Calu3 (cell line): ENCODE data around the gene SUCLG1. TPM values are rescaled to one million over a fixed set of nuclear protein-coding genes. Genes with fewer than 3 reads are reported as not detected.

Experiments used
- BruUV-seq: library from RNA; stranded (reverse); fragments of 400-500 nt; replicated peaks from 2 replicates; lab custom pipeline; 2021; lab: Mats Ljungman, UMichigan
- CTCF ChIA-PET: fragments of 300-600 bp; sonication (Branson Sonifier 250); formaldehyde crosslinking; loops from one replicate; lab custom pipeline; 2022; ENCODE audit warnings: antibody characterized with exemption; lab: Charles Lee
- DNase-seq: peaks from one replicate; pipeline ENCODE4 v3.0.0; 2022
- H3K27ac Mint-ChIP-seq: one replicate; pipeline ENCODE4 v1.8.0; 2022; ENCODE audit warnings: mixed read lengths; ENCODE audit not compliant: unreplicated experiment
- H3K27me3 Mint-ChIP-seq: one replicate; pipeline ENCODE4 v1.8.0; 2022; ENCODE audit warnings: mixed read lengths; ENCODE audit not compliant: unreplicated experiment
- H3K36me3 Mint-ChIP-seq: one replicate; pipeline ENCODE4 v1.8.0; 2022; ENCODE audit warnings: mild to moderate bottlenecking, moderate library complexity, mixed read lengths; ENCODE audit not compliant: insufficient read depth, unreplicated experiment
- H3K4me1 Mint-ChIP-seq: one replicate; pipeline ENCODE4 v1.8.0; 2022; ENCODE audit warnings: mild to moderate bottlenecking, low read depth, mixed read lengths; ENCODE audit not compliant: unreplicated experiment
- H3K4me3 Mint-ChIP-seq: one replicate; pipeline ENCODE4 v1.8.0; 2022; ENCODE audit warnings: mild to moderate bottlenecking, low read depth, moderate library complexity, mixed read lengths; ENCODE audit not compliant: unreplicated experiment
- H3K9me3 Mint-ChIP-seq: one replicate; pipeline ENCODE4 v1.8.0; 2022; ENCODE audit warnings: low read depth, mixed read lengths; ENCODE audit not compliant: unreplicated experiment
- intact Hi-C: fragments of 100-400 bp; cut with micrococcal nuclease; formaldehyde crosslinking; loops from one replicate; pipeline ENCODE4 v1.10.0; 2022; ENCODE audit not compliant: unreplicated experiment
- total RNA-seq: library from RNA; stranded (reverse); gene quantifications from 2 replicates; pipeline ENCODE4 v1.2.3, GENCODE V29; 2022
- TF ChIP-seq, protein P1 (sequence below): fragments of 200-600 bp; IDR thresholded peaks from one replicate; pipeline ENCODE4 v1.8.0; 2022; ENCODE audit warnings: antibody characterized with exemption; ENCODE audit not compliant: unreplicated experiment

SUCLG1 gene
- total RNA-seq, 1 experiment from 2014 or later: 78.9 TPM

DNA sequence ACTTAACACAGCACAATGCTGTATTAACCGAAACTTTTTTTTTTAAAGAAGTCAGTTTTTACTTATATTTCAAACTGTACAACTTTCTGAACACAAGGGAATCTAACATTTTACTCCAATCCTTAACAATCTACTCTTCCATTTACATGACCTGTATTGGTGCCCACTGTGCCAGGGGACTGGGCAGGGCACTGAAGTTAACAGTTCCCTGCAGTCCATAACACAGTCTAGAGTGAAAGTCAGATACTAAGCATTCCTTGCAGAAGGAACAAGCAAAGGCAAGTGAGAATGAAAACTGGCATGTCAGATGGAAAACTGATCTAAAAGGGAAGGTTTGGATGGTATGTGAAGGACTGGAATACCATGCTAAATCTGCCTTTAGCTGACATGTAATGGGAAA lies 29.8 kb downstream of the SUCLG1 start:
- Mint-ChIP-seq H3K27me3 (no peaks in the 10 kb centered on the region), H3K27ac (no peak overlapping the region), H3K4me1 (peaks cover 11% of the 10 kb centered on the region), H3K36me3 (peaks cover 17% of the 10 kb centered on the region), H3K9me3 (no peaks in the 10 kb centered on the region), H3K4me3 (no peak overlapping the region)
- no TSS peak for BruUV-seq
- intact Hi-C loops: loop anchor here (5.0 to 10.0 kb wide), 3 partner anchors 43 to 395 kb away; no protein-coding TSS in a partner anchor
- CTCF ChIA-PET: no interaction called here
- no peak for DNase-seq
- TF ChIP-seq, protein P1, sequence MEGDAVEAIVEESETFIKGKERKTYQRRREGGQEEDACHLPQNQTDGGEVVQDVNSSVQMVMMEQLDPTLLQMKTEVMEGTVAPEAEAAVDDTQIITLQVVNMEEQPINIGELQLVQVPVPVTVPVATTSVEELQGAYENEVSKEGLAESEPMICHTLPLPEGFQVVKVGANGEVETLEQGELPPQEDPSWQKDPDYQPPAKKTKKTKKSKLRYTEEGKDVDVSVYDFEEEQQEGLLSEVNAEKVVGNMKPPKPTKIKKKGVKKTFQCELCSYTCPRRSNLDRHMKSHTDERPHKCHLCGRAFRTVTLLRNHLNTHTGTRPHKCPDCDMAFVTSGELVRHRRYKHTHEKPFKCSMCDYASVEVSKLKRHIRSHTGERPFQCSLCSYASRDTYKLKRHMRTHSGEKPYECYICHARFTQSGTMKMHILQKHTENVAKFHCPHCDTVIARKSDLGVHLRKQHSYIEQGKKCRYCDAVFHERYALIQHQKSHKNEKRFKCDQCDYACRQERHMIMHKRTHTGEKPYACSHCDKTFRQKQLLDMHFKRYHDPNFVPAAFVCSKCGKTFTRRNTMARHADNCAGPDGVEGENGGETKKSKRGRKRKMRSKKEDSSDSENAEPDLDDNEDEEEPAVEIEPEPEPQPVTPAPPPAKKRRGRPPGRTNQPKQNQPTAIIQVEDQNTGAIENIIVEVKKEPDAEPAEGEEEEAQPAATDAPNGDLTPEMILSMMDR: no peak

DNA sequence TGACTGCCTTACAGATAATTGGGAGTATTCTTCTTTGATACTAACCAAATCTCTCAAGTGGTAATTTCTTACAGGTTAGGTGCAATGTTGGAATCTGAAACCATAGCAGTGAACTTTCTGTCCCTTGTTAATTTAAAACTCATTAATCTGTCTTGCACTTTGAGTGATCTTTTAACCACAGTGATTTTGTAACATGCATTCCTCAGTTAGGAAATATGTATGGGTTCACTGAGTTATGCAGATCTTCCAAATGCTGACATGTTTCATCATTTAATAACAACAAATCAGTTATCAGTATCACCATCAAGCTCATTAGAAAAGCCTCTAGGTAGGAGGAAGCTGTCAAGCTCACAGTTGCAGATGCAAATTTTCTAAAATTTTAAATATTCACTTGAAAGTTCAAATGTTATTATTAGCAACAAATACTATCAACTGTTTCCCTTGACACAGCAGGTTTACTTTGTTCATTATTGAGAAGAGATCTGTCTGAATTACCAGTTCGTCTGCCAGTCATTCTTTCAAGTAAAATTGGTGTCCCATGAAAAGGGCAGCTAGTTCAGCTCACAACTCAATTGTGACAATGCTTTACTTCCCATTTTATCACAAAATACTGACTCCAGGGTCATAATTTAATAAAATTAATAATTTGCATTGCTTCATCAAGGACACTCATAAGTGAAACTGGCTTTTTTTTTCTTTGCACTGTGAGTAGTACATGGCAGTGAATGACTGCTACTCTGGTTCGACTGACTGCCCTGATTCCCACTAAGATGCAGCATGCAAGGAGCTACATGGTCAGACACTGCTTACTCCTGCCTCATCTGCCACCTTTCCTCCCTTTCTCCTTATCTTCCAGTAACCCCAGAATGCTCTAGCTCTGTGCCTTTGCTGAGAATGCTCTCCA lies 31.6 kb downstream of the SUCLG1 start:
- intact Hi-C loops: loop anchor here (5.0 to 10.0 kb wide), 3 partner anchors 45 to 393 kb away; no protein-coding TSS in a partner anchor
- no TSS peak for BruUV-seq
- H3K4me1 Mint-ChIP-seq: peaks cover 11% of the 10 kb centered on the region
- TF ChIP-seq, protein P1: no peak
- CTCF ChIA-PET: interaction anchor here (0.6 kb wide), 2 partner anchors 169 to 388 kb away, joined by 4 read pairs; no protein-coding TSS in a partner anchor
- H3K27ac Mint-ChIP-seq: no peak overlapping the region
- H3K4me3 Mint-ChIP-seq: no peak overlapping the region
- H3K27me3 Mint-ChIP-seq: no peaks in the 10 kb centered on the region
- DNase-seq: no peak
- peaks cover 21% of the 10 kb centered on the region for H3K36me3 Mint-ChIP-seq
- H3K9me3 Mint-ChIP-seq: no peaks in the 10 kb centered on the region

DNA sequence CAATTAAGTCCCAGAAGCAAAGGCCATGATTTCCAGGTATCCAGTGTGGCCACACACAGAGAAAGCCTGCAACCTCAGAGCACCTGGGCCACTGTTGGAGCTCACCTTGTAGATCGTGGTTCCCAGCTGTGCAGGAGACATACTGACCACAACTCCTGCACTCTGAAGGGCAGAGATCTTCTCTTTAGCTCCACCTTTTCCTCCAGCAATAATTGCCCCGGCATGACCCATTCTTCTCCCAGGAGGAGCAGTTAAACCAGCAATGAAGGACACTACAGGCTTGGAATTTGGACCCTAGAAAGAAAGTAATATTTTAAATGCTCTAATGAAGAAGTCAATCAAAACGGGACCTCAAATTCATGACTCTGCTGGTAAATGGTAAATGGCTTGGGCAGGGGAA lies 33.8 kb downstream of the SUCLG1 start:
- intact Hi-C loops: loop anchor here (5.0 to 10.0 kb wide), 3 partner anchors 47 to 391 kb away; no protein-coding TSS in a partner anchor
- TF ChIP-seq, protein P1: no peak
- no peak overlapping the region for H3K27ac Mint-ChIP-seq
- H3K9me3 Mint-ChIP-seq: no peaks in the 10 kb centered on the region
- CTCF ChIA-PET: no interaction called here
- H3K4me3 Mint-ChIP-seq: no peak overlapping the region
- BruUV-seq: no TSS peak
- H3K36me3 Mint-ChIP-seq: peaks cover 13% of the 10 kb centered on the region
- H3K27me3 Mint-ChIP-seq: no peaks in the 10 kb centered on the region
- peaks cover 11% of the 10 kb centered on the region for H3K4me1 Mint-ChIP-seq
- DNase-seq: no peak

DNA sequence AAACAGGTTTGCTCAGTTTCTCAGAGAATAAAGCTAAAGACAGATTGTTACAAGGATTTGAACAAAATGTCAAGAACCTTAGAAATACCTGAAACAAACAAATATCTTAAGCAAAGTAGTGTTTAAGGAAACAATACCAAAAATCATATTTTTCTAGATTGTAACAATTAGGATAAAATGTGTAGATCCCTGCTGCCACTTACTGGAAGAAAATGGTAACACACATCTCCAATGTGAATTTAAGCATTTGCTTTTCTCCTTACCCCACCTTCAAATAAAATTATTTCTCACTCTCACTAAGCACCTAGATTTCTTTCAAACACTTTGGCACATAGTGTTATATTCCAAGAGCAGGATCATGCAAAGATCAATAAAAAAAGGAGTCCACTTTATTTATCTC lies 34.9 kb downstream of the SUCLG1 start:
- Mint-ChIP-seq H3K9me3 (no peaks in the 10 kb centered on the region), H3K27ac (no peak overlapping the region), H3K4me1 (peaks cover 11% of the 10 kb centered on the region), H3K27me3 (no peaks in the 10 kb centered on the region), H3K4me3 (no peak overlapping the region), H3K36me3 (peaks cover 13% of the 10 kb centered on the region)
- TF ChIP-seq, protein P1: peak; percentile 45
- intact Hi-C loops: loop anchor here (10.0 kb wide), 2 partner anchors 99 to 389 kb away; no protein-coding TSS in a partner anchor
- no TSS peak for BruUV-seq
- CTCF ChIA-PET: no interaction called here
- DNase-seq: no peak
